ENCODE measurements around the gene AIF1. TPM values are rescaled to one million over a fixed set of nuclear protein-coding genes. Genes with fewer than 3 reads are reported as not detected.

Gene AIF1
- polyA plus RNA-seq, 1 donor (not counting 4 experiments of a cell fraction or from before 2014, with no cell fraction given) = not detected

GRCh38 chr6:31620586-31621319 lies 5.7 kb downstream of the AIF1 start, which contains the start of gene PRRC2A:
PRRC2A (plus strand) TSS chr6:31620715; CDS start chr6:31622790, 2,075 bp downstream.
- Histone ChIP-seq H3K4me2 (ENCODE audit: control insufficient read depth, extremely low read depth, insufficient read depth, low read depth, low read length) (peak within 1 kb of the TSS; percentile 99), H3K4me3 (ENCODE audit: control insufficient read depth in 2 of 3, extremely low read depth in 1 of 3, insufficient read depth in 2 of 3, low read depth in 1 of 3, low read length in 3 of 3) (peak within 1 kb of the TSS; percentile 88 to 99 (median 90)), H4K20me1 (ENCODE audit: control insufficient read depth, extremely low read depth, insufficient read depth, low read length) (peaks cover 25% of the 10 kb centered on the region), H3K27me3 (ENCODE audit: control insufficient read depth, extremely low read depth, insufficient read depth, low read length) (no peaks in the 10 kb centered on the region), H3K27ac (ENCODE audit: control insufficient read depth, insufficient read depth, low read length) (peak within 1 kb of the TSS; percentile 97), H3K9me3 (ENCODE audit: control insufficient read depth, low read depth, low read length) (no peaks in the 10 kb centered on the region), H3K36me3 (ENCODE audit: control insufficient read depth in 2 of 2, extremely low read depth in 1 of 2, insufficient read depth in 2 of 2, low read length in 2 of 2) (peaks cover 21 to 33% of the 10 kb centered on the region in 2 experiments), H3K9ac (ENCODE audit: control insufficient read depth, extremely low read depth, insufficient read depth, low read length) (peak within 1 kb of the TSS; percentile 96), H3K4me1 (ENCODE audit: control insufficient read depth, extremely low read depth, insufficient read depth, low read length) (peaks cover 14% of the 10 kb centered on the region), H3K9me1 (ENCODE audit: control insufficient read depth, extremely low read depth, insufficient read depth, low read length) (peaks cover 2% of the 10 kb centered on the region), H3K79me2 (ENCODE audit: control insufficient read depth, insufficient read depth, low read length) (peaks cover 50% of the 10 kb centered on the region), H2AFZ (ENCODE audit: control insufficient read depth, low read length) (peak within 1 kb of the TSS; percentile 98)
- FAIRE-seq = no peak
- dilution Hi-C loops (cut with MboI; ENCODE audit: extremely low pct_ligation_motif_present, low sequenced_read_pairs) = no loop called here
- no peak for DNase-seq (ENCODE audit: low read depth, low spot score)
- TF ChIP-seq EZH2 (IDR thresholded peaks at IDR 0.05; ENCODE audit: low read length) = no peak
- TF ChIP-seq, protein P1, sequence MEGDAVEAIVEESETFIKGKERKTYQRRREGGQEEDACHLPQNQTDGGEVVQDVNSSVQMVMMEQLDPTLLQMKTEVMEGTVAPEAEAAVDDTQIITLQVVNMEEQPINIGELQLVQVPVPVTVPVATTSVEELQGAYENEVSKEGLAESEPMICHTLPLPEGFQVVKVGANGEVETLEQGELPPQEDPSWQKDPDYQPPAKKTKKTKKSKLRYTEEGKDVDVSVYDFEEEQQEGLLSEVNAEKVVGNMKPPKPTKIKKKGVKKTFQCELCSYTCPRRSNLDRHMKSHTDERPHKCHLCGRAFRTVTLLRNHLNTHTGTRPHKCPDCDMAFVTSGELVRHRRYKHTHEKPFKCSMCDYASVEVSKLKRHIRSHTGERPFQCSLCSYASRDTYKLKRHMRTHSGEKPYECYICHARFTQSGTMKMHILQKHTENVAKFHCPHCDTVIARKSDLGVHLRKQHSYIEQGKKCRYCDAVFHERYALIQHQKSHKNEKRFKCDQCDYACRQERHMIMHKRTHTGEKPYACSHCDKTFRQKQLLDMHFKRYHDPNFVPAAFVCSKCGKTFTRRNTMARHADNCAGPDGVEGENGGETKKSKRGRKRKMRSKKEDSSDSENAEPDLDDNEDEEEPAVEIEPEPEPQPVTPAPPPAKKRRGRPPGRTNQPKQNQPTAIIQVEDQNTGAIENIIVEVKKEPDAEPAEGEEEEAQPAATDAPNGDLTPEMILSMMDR (optimal IDR thresholded peaks at IDR 0.05 in 1 of 3, IDR thresholded peaks at IDR 0.05 in 1 of 3, conservative IDR thresholded peaks at IDR 0.05 in 1 of 3; ENCODE audit: extremely low read depth in 1 of 3, insufficient read depth in 2 of 3, low read length in 3 of 3) = no peak

DNA sequence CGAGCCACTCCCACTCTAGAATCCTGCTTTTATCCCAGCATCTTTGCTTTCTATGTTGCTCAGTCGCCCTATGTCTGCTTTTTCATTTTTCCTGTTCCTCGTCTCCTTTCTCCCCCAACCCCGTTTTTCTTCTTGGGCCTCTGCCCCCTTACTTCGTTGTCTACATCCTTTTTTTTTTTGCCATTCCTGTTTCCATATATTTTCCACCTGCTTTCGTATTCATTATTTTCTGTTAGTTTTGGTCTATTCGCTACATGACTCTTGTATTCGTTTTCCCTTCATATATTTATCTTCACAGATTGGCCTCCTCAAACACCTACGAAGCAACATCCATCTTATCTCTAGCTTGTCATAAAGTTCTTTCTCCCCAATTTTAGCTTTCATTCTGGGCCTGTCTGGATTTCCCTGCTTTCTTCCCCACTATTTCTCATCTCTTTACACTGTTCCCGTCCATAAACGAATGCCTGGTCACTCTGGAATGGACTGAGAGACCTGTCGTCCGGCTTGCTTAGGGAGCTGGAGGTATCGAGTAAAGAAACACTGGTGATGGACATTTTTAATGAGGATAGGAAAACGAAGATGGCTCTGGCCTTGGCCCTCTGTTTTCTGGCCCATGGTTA lies 6.4 kb downstream of the AIF1 start:
- Histone ChIP-seq H3K27me3 (ENCODE audit: control insufficient read depth, extremely low read depth, insufficient read depth, low read length) (no peaks in the 10 kb centered on the region), H3K79me2 (ENCODE audit: control insufficient read depth, insufficient read depth, low read length) (peaks cover 56% of the 10 kb centered on the region), H3K4me3 (ENCODE audit: control insufficient read depth in 2 of 3, extremely low read depth in 1 of 3, insufficient read depth in 2 of 3, low read depth in 1 of 3, low read length in 3 of 3) (peak overlapping the region; percentile 84 to 99 (median 88)), H2AFZ (ENCODE audit: control insufficient read depth, low read length) (no peak overlapping the region), H3K36me3 (ENCODE audit: control insufficient read depth in 2 of 2, extremely low read depth in 1 of 2, insufficient read depth in 2 of 2, low read length in 2 of 2) (peaks cover 26 to 40% of the 10 kb centered on the region in 2 experiments), H3K9me3 (ENCODE audit: control insufficient read depth, low read depth, low read length) (no peaks in the 10 kb centered on the region), H3K4me2 (ENCODE audit: control insufficient read depth, extremely low read depth, insufficient read depth, low read depth, low read length) (peak overlapping the region; percentile 99), H3K4me1 (ENCODE audit: control insufficient read depth, extremely low read depth, insufficient read depth, low read length) (peaks cover 14% of the 10 kb centered on the region), H3K9ac (ENCODE audit: control insufficient read depth, extremely low read depth, insufficient read depth, low read length) (peak overlapping the region; percentile 94), H4K20me1 (ENCODE audit: control insufficient read depth, extremely low read depth, insufficient read depth, low read length) (peaks cover 26% of the 10 kb centered on the region), H3K9me1 (ENCODE audit: control insufficient read depth, extremely low read depth, insufficient read depth, low read length) (peaks cover 2% of the 10 kb centered on the region), H3K27ac (ENCODE audit: control insufficient read depth, insufficient read depth, low read length) (peak overlapping the region; percentile 81)
- no peak for TF ChIP-seq EZH2 (IDR thresholded peaks at IDR 0.05; ENCODE audit: low read length)
- TF ChIP-seq, protein P1 (optimal IDR thresholded peaks at IDR 0.05 in 1 of 3, IDR thresholded peaks at IDR 0.05 in 1 of 3, conservative IDR thresholded peaks at IDR 0.05 in 1 of 3; ENCODE audit: extremely low read depth in 1 of 3, insufficient read depth in 2 of 3, low read length in 3 of 3) = no peak
- DNase-seq (ENCODE audit: low read depth, low spot score) (no peak), FAIRE-seq (no peak)
- dilution Hi-C loops (cut with MboI; ENCODE audit: extremely low pct_ligation_motif_present, low sequenced_read_pairs) = no loop called here
